DMS114 treated with DMSO at 0.1 percent for 48 hours (cell line): ENCODE results near the gene BCDIN3D.

ENCODE experiments used
- DNase-seq: peaks from one replicate; lab custom pipeline; 2025; ENCODE audit not compliant: unreplicated experiment; lab: John Stamatoyannopoulos, UW

The BCDIN3D gene

DNA sequence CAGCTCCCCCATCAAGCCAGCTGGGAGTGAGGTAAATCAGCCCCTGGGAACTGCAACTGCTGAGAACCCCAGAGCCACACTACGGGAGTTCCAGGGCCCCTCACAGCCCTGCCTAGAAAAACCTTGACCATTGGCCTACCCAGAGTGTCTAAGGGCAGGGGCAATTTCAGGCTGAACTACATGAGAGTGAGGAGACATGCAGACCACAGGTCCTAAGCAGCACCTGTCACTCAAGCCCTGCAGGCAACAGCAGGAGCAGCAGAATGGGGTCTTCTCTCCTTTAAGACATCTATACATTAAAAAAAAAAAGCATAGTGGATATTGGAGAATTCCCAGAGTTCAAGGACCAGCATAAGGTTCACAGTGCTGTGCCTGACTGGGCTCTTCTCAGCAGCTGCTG lies 19.6 kb downstream of the BCDIN3D start:
- DNase-seq: no peak

DNA sequence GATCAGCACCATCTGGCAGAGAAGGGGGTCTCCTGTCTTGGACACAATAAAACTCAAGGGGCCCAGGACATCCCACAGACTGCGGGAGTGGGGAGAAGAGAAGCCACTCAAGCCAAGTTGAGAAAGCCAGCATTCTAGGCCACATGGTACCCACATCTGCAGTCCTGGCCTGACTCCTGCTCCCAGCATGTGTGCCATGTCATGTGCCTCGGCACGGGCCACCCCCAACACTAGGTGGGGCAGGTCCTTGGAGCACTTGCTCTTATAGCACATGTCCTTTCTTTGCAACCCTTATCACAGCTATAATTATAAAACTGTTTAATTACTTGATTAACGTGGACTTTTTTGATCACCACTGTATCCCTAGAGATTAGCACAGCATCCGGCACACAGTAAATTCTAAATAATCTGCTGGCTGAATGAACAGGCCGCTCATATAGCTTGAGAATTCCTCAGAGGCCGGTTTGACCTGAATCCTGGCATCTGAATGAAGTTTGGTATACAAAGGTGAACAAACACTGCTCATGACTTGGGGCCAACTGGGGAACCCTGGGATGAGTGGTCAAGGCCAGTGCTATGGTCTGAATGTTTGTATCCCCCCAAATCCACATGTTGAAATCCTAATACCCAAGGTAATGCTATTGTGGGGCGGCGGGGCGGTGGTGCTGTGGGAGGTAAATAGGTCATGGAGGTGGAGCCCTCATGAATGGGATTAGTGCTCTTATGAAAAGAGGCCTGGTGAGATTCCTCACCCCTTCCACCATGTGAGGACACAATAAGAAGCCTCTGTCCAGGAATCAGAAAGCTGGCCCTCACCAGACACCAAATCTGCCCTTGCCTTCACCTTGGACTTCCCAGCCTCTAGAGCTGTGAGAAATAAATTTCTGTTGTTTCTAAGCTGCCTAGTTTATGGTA lies 21.3 kb downstream of the BCDIN3D start:
- DNase-seq: no peak

DNA sequence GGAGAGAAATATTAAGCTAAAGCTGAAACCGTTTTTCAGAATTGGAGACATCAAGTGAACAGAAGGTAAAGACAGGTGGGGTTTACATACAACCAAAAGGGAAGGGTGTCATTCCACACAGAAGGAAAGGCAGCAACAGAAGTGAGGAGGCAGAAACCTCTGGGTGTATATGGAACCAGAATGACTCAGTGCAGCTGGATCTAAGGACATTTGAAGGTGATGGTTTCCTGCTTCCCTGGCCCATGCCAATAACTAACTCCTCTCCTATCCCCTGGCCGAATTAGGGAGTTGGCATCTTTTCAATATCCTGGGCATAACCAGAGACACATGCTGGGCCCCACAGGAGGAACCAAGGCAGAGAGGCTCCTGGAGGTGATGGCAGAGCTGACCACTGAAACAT lies 23.1 kb downstream of the BCDIN3D start:
- DNase-seq: no peak

DNA sequence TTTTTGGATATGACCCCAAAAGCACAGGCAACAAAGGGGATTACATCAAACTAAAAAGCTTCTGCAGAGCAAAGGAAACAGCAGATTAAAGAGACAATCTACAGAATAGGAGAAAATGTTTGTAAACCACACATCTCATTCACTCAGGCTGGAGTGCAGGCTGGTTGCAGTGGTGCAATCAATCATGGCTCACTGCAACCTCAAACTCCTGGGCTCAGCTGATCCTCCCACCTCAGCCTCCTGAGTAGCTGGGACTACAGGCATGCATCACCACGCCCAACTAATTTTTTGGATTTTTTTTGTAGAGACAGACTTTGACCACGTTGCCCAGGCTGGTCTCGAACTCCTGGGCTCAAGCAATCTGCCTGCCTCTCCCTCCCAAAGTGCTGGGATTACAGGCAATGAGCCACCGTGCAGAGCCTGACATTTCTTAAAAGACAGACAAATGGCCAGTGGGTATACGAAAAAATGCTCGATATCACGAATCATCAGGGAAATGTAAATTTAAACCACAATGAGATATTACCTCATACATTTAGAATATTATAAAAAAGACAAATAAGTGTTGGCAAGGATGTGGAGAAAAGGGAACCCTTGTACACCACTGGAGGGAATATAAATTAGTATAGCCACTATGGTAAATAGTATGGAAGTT lies 24.5 kb downstream of the BCDIN3D start:
- no peak for DNase-seq

DNA sequence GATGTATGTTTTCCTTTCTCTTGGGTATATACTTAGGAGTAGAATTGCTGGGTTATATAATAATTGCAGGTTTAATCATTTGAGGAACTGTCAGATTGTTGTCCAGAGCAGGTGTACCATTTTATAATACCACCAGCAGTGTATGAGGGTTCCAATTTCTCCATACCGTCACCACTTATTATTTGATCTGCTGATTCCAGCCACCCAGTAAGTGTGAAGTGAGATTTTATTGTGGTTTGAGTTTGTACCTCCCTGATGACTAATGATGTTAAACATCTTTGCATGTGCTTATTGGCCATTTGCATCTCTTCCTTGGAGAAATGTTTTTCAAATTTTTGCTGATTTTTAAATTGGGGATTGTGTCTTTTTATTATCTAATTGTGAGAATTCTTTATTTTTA lies 29.8 kb downstream of the BCDIN3D start:
- DNase-seq: no peak

DNA sequence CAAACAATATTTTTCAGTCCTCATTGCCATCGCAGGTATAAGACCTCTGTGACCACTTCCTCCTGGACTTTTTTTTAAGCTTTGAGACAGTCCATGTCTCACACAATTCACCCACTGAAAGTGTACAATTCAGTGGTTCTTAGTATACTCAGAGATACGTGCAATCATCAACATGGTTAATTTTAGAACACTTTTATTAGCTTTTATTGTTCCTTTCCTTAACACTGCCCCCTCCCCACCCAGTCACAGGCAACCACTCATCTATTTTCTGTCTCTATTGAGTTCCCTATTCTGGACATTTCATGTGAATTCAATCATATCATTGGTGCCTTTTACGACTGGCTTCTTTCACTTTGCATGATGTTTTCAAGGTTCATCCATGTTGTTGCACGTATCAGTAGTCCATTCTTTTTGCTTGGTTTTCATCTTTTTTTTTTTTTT lies 30.9 kb downstream of the BCDIN3D start:
- DNase-seq: no peak

DNA sequence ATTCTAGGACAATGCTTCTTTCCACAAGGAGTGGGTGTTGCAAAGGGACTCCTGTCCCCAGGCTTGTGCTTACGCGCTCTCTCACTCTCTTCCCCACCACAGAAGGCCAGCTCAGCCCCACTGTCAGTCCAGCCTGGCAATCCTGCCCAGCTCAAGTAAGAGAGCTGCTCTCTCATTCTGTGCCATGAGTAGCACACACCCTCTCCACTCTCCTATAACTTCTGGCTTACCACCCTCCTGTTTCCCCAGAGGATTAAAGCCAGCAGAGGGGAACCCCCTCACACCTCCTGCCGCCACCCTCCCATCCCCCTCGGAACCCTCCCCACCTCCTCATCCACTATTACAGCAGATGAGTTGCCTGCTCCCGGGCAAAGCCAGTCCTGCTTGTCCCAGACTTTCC lies 31.8 kb downstream of the BCDIN3D start:
- no peak for DNase-seq

DNA sequence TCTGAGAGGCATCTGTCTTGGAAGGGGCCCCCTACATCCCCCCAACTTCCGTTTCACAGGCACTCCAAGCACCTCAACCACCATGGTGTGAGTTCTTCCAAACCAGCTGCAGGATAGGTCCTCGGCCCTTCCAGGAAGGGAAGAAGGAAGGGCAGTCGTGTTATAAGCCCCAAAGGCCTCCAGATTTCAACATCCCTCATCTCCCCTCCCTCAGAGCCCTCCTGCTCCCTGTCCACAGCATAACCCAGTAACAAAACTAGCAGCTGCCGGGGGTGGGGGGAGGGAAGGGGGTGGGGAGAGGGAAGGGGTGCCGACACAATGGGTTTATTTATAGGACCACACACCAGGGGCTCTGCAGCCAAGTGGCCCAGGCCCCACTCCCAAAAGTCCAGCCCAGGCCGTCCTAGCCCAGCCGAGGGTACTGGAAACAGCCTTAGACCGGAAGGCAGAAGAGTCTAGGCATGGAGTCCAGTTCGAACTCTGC lies 33.0 kb downstream of the BCDIN3D start:
- no peak for DNase-seq

DNA sequence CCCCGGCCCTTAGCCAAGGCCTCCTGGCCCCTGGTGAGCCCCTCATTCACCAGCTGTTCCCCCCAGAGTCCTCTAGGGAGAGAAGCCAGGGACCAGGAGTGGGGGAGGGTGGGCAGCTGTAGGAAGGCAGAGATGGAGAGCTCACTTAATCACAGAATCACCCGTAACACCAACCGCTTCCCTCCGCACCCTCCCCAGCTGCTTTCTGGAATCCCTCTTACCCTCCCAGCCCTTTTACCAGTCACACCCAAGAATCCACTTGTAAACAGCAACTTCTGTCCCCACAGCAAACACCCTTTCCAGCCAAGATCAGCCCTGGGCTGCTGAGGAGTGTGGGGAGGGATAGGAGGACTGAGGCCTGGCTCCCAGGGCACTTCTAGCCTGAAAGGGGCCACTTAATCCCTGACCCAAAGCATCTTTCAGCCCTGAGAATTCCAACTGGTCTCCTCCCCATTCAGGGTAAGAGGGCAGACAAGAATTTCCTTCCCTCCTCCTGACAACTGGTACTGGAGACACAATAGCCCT lies 33.5 kb downstream of the BCDIN3D start:
- no peak for DNase-seq

DNA sequence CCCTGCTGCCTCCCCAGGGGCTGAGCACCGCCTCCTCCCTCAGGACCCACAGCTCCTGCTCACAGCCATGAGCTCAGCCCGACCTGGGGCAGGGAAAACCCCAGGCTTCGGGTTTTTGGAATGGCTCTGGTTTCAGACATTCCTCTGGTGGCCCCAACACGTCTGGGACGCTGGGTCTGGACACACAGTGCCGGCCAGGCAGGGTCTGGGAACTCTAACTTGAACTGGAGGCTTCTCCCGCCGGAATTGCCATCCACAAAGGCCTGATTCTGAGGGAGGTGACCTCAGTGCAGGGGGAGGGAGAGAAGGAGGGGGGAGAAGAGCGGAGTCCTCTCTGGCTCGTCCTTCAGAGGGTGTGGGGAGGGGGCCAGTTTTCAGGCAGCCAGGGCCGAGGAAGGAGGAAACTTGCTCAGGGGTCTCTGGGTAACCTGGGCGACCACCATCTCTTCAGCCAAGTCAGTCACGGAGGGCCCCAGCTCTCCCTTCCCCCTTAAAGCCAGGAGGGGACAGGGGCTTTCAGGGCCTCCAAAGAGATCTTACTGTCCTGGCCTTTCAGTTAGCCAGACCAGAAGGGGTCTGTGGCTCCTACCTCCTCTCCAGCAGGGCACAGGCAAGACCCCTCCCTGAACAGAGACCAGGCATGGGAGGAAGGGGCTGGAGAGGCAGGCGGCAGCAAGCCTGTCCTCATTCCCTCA lies 34.1 kb downstream of the BCDIN3D start:
- DNase-seq: no peak

DNA sequence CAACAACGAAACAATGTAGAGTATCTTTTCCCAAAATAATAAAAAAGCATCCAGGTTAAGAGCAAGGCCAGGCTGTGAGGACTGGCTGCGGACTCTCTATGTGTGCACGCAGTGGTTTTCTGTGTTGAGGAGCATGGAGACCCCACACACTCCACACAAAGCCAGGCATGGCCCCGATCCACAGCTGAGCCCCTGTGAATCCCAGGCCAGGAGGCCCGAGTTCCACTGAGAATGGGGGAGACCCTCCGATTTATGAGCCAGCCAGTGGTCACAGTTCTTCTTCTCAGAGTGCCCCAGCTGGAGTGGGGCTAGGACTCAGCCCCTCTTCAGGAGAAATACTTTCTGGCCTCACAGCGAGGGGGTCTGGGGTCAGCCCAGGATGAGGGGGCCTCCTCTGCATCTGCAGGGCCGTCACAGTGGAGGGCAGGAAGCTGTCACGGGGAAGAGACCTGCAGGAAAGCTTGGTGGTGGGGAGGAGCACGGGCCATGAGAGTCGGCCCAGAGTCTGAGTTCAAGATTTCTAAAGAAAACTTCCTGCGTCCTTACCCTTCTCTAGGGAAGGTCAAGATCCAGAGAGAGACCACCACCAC lies 34.8 kb downstream of the BCDIN3D start:
- no peak for DNase-seq

DNA sequence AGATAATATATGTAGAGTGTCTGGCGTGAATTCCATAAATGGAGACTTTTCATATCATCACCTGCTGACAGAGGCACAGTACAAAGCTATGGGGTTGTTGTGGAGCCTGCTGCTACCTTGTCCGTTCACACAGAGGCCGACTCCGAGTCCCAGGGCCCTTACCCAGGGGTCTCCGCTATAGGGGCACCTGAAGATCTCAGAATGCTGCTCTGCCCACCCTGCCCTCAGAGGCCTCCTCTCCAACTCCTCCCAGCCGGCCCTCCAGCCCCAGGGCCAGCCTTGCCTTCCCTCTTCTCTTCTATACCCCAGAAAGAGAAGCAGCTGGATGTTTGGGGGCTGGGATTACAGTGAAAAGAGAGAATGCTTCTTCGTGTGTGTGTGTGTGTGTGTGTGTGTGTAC lies 36.0 kb downstream of the BCDIN3D start:
- DNase-seq: no peak

DNA sequence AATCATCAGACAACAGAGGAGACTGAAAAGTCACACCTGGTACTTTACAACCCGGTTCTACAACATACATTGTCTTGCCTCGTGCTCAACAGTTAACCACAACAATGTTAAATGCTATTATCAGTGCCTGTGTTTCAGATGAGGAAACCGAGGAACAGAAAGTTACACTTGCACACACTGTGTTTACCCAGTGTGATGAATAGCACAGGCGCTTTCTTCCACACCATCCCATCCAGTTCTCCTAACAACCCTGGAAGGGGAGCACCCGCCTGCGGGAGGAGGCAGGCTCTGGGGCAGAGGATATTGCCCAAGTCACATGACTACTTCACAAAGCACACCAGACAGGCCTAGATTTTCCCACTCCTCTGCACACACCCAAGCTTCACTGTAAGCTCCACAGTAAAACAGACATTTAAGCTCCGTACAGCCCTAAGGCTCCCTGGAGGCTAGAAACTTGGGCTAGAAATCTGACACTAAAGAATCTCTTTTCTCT lies 36.5 kb downstream of the BCDIN3D start:
- no peak for DNase-seq

DNA sequence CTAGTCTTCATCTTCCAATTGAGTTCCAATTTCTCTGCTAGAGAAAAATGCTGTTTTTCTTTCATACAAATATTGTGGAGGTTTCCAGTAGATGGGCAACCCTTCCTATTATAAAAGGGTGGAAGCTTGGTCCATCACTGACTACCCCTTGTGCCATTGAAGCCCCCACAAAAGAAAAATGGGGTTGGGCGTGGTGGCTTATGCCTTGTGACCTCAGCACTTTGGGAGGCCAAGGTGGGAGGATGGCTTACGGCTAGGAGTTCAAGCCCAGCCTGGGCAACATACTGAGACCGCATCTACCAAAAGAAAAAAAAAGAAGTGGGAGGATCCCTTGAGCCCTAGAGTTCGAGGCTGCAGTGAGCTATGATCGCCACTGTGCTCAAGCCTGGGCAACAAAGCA lies 37.5 kb downstream of the BCDIN3D start:
- DNase-seq: no peak

DNA sequence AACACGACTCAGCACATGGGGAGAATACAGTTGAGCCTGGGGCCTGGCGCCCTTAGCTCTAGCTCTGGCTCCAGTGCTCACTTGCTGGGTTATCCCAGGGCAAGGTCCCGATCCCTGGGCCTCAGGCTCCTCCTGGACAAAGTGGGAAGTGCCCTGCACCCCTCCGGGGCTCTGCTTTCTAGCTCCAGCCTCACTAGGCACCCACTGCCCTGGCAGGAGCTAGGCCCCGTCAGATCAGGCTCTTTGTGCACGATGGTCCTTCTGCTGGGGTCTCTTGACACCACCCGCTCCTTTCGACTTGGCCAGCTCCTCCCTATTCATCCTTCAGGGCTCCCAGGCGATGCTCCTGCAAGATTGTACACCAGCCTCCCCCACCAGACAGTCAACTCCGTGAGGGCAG lies 38.1 kb downstream of the BCDIN3D start:
- DNase-seq: no peak

DNA sequence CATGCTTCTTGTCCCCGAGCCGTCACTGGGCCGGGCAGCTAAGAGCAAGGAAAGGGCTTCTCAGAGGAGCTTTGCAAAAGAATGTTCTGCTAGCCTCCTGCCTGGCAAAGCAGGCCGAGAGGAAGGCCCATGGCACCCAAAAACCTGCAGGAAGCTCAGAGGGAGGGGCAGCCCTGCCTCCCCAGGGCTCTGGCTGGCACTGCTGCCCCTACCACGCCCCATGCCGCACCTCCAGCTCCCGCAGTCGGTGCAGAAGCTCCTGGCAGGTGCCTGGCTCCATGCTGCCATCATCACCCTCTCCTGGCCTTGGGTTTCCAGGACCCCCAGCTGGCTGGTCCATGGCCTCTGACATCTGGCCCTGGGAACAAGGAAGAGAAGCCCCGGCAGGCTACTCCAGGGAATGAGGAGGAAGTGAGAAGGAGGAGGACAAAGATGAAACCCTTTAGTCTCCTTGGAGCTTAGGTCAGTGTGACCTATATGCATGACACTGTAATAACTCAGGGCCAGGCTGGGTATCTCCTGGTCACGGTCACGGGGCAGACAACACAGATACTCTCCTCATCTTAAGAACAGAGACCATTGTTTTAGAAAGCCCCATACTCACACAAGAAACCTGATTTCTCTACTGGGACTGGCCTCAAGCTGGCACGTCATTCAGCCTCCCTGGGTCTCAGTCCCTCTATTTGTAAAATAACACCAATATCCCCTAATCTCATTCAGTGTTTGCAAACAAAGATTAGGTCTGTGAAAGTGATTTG lies 39.0 kb downstream of the BCDIN3D start:
- DNase-seq: no peak

DNA sequence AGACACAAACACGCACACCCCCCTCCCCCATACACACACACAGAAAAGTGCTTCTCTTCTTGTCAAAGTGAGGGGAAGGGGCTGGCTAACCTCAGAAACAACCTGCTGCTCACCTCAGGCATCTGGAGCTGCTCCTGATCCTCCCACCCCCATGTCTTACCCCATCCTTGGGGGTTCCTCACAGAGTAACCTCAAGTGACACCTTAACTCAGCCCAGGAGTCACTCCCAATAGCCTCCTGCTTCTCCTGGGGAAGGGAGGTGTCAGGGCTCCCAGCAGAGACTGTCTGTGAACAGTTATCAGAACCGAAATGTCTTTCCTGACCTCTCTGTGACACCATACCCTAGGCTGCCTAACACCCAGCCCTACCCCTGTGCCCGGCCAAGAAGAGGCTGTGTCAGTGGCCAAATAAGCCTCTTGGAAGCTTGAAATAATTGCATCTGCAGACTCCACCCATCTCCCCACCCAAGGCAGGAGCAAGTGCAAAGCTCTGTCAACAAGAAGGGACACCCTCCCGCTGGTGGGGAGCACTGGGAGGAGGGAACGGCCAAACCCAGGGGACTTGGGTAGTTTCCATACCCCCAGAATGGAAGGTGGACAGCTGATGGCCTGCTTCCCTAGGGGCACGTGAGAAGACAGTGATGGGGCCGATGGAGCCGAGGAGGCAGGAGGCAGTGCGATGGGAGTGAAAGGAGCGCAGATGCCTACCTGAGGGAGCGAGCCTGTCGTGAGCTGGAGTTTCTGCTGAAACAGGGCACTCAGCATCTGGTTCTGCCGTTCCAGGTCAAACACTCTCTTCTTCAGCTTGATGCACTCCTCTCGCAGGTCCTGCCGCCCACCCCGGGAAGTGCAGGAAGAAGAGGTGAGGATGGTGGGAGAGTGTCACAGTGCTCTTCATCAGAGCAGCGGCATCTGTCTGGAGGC lies 41.5 kb downstream of the BCDIN3D start:
- no peak for DNase-seq

DNA sequence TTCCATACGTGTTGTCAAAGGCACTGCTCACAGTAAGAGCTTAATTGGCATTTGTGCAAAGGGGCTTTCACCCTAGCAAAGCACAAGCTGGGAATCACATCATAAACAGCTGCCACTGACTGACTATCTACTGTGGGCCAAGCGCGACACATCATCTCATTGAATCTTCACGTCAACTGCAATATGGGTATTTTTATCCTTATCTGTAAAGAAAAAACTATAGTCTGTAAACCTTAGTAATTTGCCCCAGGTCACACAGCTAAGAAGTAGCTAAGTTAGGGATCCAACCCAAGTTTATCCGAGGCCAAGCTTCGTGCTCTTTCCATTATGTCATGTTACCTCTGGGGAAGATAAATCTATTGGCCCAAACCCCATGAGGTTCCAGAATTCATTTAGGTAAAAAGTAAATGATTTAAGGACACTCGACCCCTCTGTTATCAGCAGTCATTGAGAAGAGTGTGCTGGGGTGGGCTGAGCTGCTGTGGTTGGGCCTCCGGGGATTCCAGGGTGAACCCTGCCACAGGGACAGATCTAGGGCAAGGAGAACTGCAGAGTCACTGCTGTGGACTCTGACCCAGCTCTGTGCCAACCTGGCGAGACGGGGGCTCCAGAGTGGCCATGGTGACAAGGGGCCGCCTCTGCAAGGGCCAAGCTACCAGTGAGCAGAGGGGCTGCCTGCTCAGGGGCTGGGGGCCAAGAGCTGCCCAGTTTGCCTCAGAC lies 42.3 kb downstream of the BCDIN3D start:
- no peak for DNase-seq
